SK-N-SH treated with all-trans-retinoic acid at 6 μM for 48 hours (cell line): ENCODE data around the gene CPT1B.

Experiments
- ATAC-seq: fragments of 200-7000 bp; cut with Tn5 transposase; 3 replicates; pipeline ENCODE4 v1.9.1; 2020; ENCODE audit warnings: mild to moderate bottlenecking, moderate library complexity
- ARNTL ChIP-seq: fragments of 450-650 bp; formaldehyde crosslinking; IDR thresholded peaks from 2 replicates; pipeline ENCODE4 v1.5.0; 2020; ENCODE audit warnings: low read depth, mild to moderate bottlenecking, moderate library complexity, borderline replicate concordance
- CREB5 ChIP-seq: fragments of 250-450 bp; sonication (Bioruptor Pico); IDR thresholded peaks from 2 replicates; pipeline ENCODE4 v1.5.1; 2020; ENCODE audit warnings: low read depth, mild to moderate bottlenecking, moderate library complexity
- CSDC2 ChIP-seq: fragments of 250-450 bp; sonication (Bioruptor Pico); IDR thresholded peaks from 2 replicates; pipeline ENCODE4 v1.5.0; 2020; ENCODE audit warnings: mild to moderate bottlenecking, moderate library complexity
- CSRNP3 ChIP-seq: fragments of 250-450 bp; sonication (Bioruptor Pico); IDR thresholded peaks from 2 replicates; pipeline ENCODE4 v1.5.1; 2021; ENCODE audit warnings: mild to moderate bottlenecking, moderate library complexity
- ESRRG ChIP-seq: fragments of 250-450 bp; sonication (Bioruptor Pico); IDR thresholded peaks from 2 replicates; pipeline ENCODE4 v1.6.1; 2021; ENCODE audit warnings: mild to moderate bottlenecking
- GLIS3 ChIP-seq: fragments of 250-450 bp; sonication (Bioruptor Pico); IDR thresholded peaks from 2 replicates; pipeline ENCODE4 v1.5.0; 2020; ENCODE audit warnings: mild to moderate bottlenecking, moderate library complexity
- ISL1 ChIP-seq: fragments of 250-450 bp; sonication (Bioruptor Pico); IDR thresholded peaks from 2 replicates; pipeline ENCODE4 v2.1.2; 2022; ENCODE audit warnings: mild to moderate bottlenecking, moderate library complexity
- OSR1 ChIP-seq: fragments of 250-450 bp; sonication (Bioruptor Pico); IDR thresholded peaks from 2 replicates; pipeline ENCODE4 v1.8.0; 2022; ENCODE audit warnings: moderate library complexity, mild to moderate bottlenecking, inconsistent platforms
- PATZ1 ChIP-seq: fragments of 250-450 bp; sonication (Bioruptor Pico); IDR thresholded peaks from 2 replicates; pipeline ENCODE4 v1.8.0; 2020; ENCODE audit warnings: mild to moderate bottlenecking, moderate library complexity, borderline replicate concordance
- POU6F1 ChIP-seq: fragments of 250-450 bp; sonication (Bioruptor Pico); IDR thresholded peaks from 2 replicates; pipeline ENCODE4 v1.8.0; 2021; ENCODE audit warnings: low read depth, mild to moderate bottlenecking, moderate library complexity, borderline replicate concordance
- PPARA ChIP-seq: fragments of 250-450 bp; sonication (Bioruptor Pico); IDR thresholded peaks from 2 replicates; pipeline ENCODE4 v1.5.0; 2020; ENCODE audit warnings: mild to moderate bottlenecking, borderline replicate concordance
- SNAI2 ChIP-seq: fragments of 250-450 bp; sonication (Bioruptor Pico); IDR thresholded peaks from 2 replicates; pipeline ENCODE4 v1.5.0; 2020; ENCODE audit warnings: mild to moderate bottlenecking, moderate library complexity
- TCF4 ChIP-seq: fragments of 250-450 bp; sonication (Bioruptor Pico); IDR thresholded peaks from 2 replicates; pipeline ENCODE4 v1.8.0; 2021; ENCODE audit warnings: mild to moderate bottlenecking, moderate library complexity, borderline replicate concordance
- TOX ChIP-seq: fragments of 250-450 bp; sonication (Bioruptor Pico); IDR thresholded peaks from 2 replicates; pipeline ENCODE4 v1.8.0; 2021; ENCODE audit warnings: mild to moderate bottlenecking, moderate library complexity, borderline replicate concordance
- TSHZ2 ChIP-seq: fragments of 250-450 bp; sonication (Bioruptor Pico); IDR thresholded peaks from 2 replicates; pipeline ENCODE4 v1.5.0; 2020; ENCODE audit warnings: mild to moderate bottlenecking, moderate library complexity
- ZC3H10 ChIP-seq: fragments of 250-450 bp; sonication (Bioruptor Pico); IDR thresholded peaks from 2 replicates; pipeline ENCODE4 v1.5.1; 2021; ENCODE audit warnings: mild to moderate bottlenecking, moderate library complexity
- ZFP3 ChIP-seq: fragments of 250-450 bp; sonication (Bioruptor Pico); IDR thresholded peaks from 2 replicates; pipeline ENCODE4 v1.5.0; 2020; ENCODE audit warnings: mild to moderate bottlenecking, moderate library complexity
- ZFP30 ChIP-seq: fragments of 450-650 bp; formaldehyde crosslinking; IDR thresholded peaks from 2 replicates; pipeline ENCODE4 v1.5.0; 2022; ENCODE audit warnings: mild to moderate bottlenecking, moderate library complexity
- ZNF565 ChIP-seq: fragments of 450-650 bp; formaldehyde crosslinking; conservative IDR thresholded peaks from 2 replicates; pipeline ENCODE4 v1.5.0; 2020; ENCODE audit warnings: low read depth, mild to moderate bottlenecking, moderate library complexity
- ZNF70 ChIP-seq: fragments of 450-650 bp; formaldehyde crosslinking; IDR thresholded peaks from 2 replicates; pipeline ENCODE4 v1.5.0; 2020; ENCODE audit warnings: mild to moderate bottlenecking, moderate library complexity
- ZNF8 ChIP-seq: fragments of 450-650 bp; formaldehyde crosslinking; IDR thresholded peaks from 2 replicates; pipeline ENCODE4 v1.5.0; 2020; ENCODE audit warnings: mild to moderate bottlenecking, moderate library complexity

The CPT1B gene

GRCh38 chr22:50548921-50549790 is 29.1 kb downstream of the CPT1B start:
- no peak for TF ChIP-seq OSR1 (CRISPR knock-in tag)
- no peak for TF ChIP-seq PATZ1 (CRISPR knock-in tag)
- TF ChIP-seq ZC3H10 (CRISPR knock-in tag), result no peak
- no peak for TF ChIP-seq ZNF70 (CRISPR knock-in tag)
- no peak for TF ChIP-seq SNAI2 (CRISPR knock-in tag)
- TF ChIP-seq CREB5, result no peak
- no peak for TF ChIP-seq ISL1 (CRISPR knock-in tag)
- TF ChIP-seq POU6F1 (CRISPR knock-in tag), result no peak
- TF ChIP-seq CSRNP3 (CRISPR knock-in tag), result no peak
- TF ChIP-seq ESRRG, result no peak
- TF ChIP-seq CSDC2 (CRISPR knock-in tag), result no peak
- no peak for TF ChIP-seq GLIS3
- no peak for TF ChIP-seq ZNF8 (CRISPR knock-in tag)
- no peak for TF ChIP-seq ZFP30
- TF ChIP-seq TOX, result no peak
- no peak for ATAC-seq

- ATAC-seq, result no peak
- TF ChIP-seq ZFP3 (CRISPR knock-in tag), result no peak
Measured at GRCh38 chr22:50548040-50548920, 29.9 kb downstream of the CPT1B start.

GRCh38 chr22:50547263-50547985 is 30.8 kb downstream of the CPT1B start:
- no peak for ATAC-seq
- TF ChIP-seq ZNF565 (CRISPR knock-in tag), result no peak
- TF ChIP-seq ARNTL (CRISPR knock-in tag), result no peak
- no peak for TF ChIP-seq GLIS3
- TF ChIP-seq TOX, result no peak
- TF ChIP-seq ESRRG, result no peak
- no peak for TF ChIP-seq CSDC2 (CRISPR knock-in tag)
- no peak for TF ChIP-seq OSR1 (CRISPR knock-in tag)
- TF ChIP-seq POU6F1 (CRISPR knock-in tag), result no peak
- TF ChIP-seq TSHZ2 (CRISPR knock-in tag), result no peak
- no peak for TF ChIP-seq PATZ1 (CRISPR knock-in tag)
- TF ChIP-seq ZFP3 (CRISPR knock-in tag), result no peak
- no peak for TF ChIP-seq ZNF70 (CRISPR knock-in tag)
- TF ChIP-seq ISL1 (CRISPR knock-in tag), result no peak
- TF ChIP-seq ZC3H10 (CRISPR knock-in tag), result no peak
- no peak for TF ChIP-seq PPARA (CRISPR knock-in tag)
- TF ChIP-seq TCF4 (CRISPR knock-in tag), result no peak
- no peak for TF ChIP-seq ZNF8 (CRISPR knock-in tag)
